Measurements from ENCODE around the gene AQR. TPM values are rescaled to one million over a fixed set of nuclear protein-coding genes. Genes with fewer than 3 reads are reported as not detected.

The AQR gene
- total RNA-seq, 1 donor from 2014 or later, result 44.4 TPM

- no peak for DNase-seq (ENCODE audit: low spot score)
- H3K27me3 Mint-ChIP-seq (ENCODE audit: insufficient read depth), result no peaks in the 10 kb centered on the region
- H3K4me3 Mint-ChIP-seq, result no peak overlapping the region
- no peaks in the 10 kb centered on the region for H3K4me1 Mint-ChIP-seq (ENCODE audit: low read depth)
- H3K36me3 Mint-ChIP-seq (ENCODE audit: low read depth), result peaks cover 20% of the 10 kb centered on the region
- no peak overlapping the region for H3K27ac Mint-ChIP-seq
- intact Hi-C loops (cut with micrococcal nuclease), result no loop called here
- no peaks in the 10 kb centered on the region for H3K9me3 Mint-ChIP-seq
Observed at GRCh38 chr15:34853001-34853758, 116.4 kb downstream of the AQR start.

DNA sequence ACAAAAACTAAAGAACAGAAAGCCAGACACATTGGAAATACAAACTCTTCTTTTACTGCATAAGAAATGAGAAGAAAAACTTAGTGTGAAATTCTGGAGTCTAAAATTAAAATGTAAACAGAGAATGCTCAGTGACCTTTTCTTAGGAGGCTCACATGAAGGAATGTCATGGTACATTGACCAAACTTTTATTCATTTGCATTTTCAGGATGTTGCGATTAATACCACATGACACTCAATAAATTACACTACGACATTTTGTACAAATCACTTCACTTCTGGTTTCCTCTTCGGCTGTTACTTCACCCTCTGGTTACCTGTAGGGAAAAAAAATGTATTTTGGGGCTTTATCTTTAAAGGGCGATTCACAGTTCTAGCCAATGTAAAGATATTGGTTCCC is 117.8 kb downstream of the AQR start:
- intact Hi-C loops (cut with micrococcal nuclease), result no loop called here
- Mint-ChIP-seq H3K4me1 (ENCODE audit: low read depth) (no peaks in the 10 kb centered on the region), H3K36me3 (ENCODE audit: low read depth) (peaks cover 15% of the 10 kb centered on the region), H3K9me3 (no peaks in the 10 kb centered on the region), H3K4me3 (no peak overlapping the region), H3K27ac (no peak overlapping the region), H3K27me3 (ENCODE audit: insufficient read depth) (no peaks in the 10 kb centered on the region)
- DNase-seq (ENCODE audit: low spot score), result no peak

DNA sequence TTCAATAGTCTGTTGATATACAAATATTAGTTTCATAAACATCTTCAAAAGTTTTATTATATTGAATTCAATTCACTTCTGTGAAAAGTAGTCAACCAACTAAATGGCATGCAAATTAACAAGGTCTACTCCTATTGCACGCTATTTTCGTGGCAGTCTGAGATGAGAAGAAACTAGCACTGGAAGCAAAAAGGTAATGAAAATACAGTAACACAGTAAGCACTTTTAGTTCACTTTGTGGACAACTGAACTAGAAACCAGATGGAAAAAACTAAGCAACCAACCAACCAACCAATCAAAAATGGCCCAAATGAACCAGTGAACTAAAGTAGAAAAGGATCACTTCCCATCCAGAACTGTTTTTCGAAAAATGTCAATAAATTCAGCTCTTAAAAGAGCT is 118.5 kb downstream of the AQR start:
- no peak for DNase-seq (ENCODE audit: low spot score)
- Mint-ChIP-seq H3K27ac (no peak overlapping the region), H3K4me1 (ENCODE audit: low read depth) (no peaks in the 10 kb centered on the region), H3K27me3 (ENCODE audit: insufficient read depth) (no peaks in the 10 kb centered on the region), H3K36me3 (ENCODE audit: low read depth) (peaks cover 13% of the 10 kb centered on the region), H3K9me3 (no peaks in the 10 kb centered on the region), H3K4me3 (no peak overlapping the region)
- intact Hi-C loops (cut with micrococcal nuclease), result no loop called here

DNA sequence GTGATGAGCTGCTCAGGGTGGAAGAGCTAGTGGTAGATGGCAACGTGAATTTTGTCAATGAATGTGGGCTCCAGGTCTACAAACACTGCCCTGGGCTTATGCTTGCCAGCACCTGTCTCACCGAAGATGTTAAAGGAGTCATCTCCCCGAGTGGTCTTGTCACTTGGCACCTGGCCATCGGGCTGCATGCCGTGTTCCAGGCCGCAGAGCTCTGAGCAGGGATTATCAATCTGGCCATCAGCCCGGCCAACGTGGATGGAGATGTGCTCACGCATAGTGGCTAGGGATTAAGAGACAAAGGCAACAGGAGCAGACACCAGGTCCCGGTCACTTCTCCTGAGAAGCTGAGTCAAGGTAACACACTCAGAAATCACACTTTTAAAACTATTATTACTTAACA is 119.4 kb downstream of the AQR start:
- intact Hi-C loops (cut with micrococcal nuclease), result no loop called here
- Mint-ChIP-seq H3K9me3 (no peaks in the 10 kb centered on the region), H3K36me3 (ENCODE audit: low read depth) (peaks cover 9% of the 10 kb centered on the region), H3K27me3 (ENCODE audit: insufficient read depth) (no peaks in the 10 kb centered on the region), H3K27ac (no peak overlapping the region), H3K4me3 (no peak overlapping the region), H3K4me1 (ENCODE audit: low read depth) (no peaks in the 10 kb centered on the region)
- DNase-seq (ENCODE audit: low spot score), result no peak

GRCh38 chr15:34849364-34849959 is 120.1 kb downstream of the AQR start:
- no peak for DNase-seq (ENCODE audit: low spot score)
- H3K27me3 Mint-ChIP-seq (ENCODE audit: insufficient read depth), result no peaks in the 10 kb centered on the region
- peaks cover 2% of the 10 kb centered on the region for H3K36me3 Mint-ChIP-seq (ENCODE audit: low read depth)
- H3K4me1 Mint-ChIP-seq (ENCODE audit: low read depth), result no peaks in the 10 kb centered on the region
- no peak overlapping the region for H3K4me3 Mint-ChIP-seq
- no peaks in the 10 kb centered on the region for H3K9me3 Mint-ChIP-seq
- H3K27ac Mint-ChIP-seq, result no peak overlapping the region
- intact Hi-C loops (cut with micrococcal nuclease), result no loop called here

DNA sequence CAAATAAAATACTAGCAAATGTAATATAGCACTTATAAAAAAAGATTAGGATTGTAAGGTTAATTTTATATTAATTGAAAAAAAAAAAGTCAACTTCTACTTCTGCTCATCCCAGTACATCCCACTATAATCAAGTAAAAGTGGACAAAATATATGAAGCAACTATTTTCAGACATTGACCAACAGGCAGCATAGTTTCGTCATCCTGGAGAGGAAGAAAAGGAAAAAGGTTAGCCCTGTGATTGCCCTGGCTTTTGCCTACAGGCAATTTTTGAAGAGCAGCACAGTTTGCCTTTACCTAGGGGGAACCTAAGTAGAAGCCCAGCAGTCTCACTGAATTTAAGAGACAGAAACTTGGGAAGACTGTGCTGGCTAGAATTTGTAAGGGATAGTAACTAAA is 121.9 kb downstream of the AQR start:
- Mint-ChIP-seq H3K4me1 (ENCODE audit: low read depth) (no peaks in the 10 kb centered on the region), H3K27ac (no peak overlapping the region), H3K4me3 (no peak overlapping the region), H3K9me3 (no peaks in the 10 kb centered on the region), H3K27me3 (ENCODE audit: insufficient read depth) (no peaks in the 10 kb centered on the region), H3K36me3 (ENCODE audit: low read depth) (no peaks in the 10 kb centered on the region)
- intact Hi-C loops (cut with micrococcal nuclease), result no loop called here
- DNase-seq (ENCODE audit: low spot score), result no peak

- H3K4me1 Mint-ChIP-seq (ENCODE audit: low read depth), result no peaks in the 10 kb centered on the region
- no peak overlapping the region for H3K4me3 Mint-ChIP-seq
- no peaks in the 10 kb centered on the region for H3K36me3 Mint-ChIP-seq (ENCODE audit: low read depth)
- DNase-seq (ENCODE audit: low spot score), result no peak
- no peak overlapping the region for H3K27ac Mint-ChIP-seq
- no peaks in the 10 kb centered on the region for H3K9me3 Mint-ChIP-seq
- H3K27me3 Mint-ChIP-seq (ENCODE audit: insufficient read depth), result no peaks in the 10 kb centered on the region
- intact Hi-C loops (cut with micrococcal nuclease), result no loop called here
Observed at GRCh38 chr15:34841262-34841725, 128.2 kb downstream of the AQR start.

DNA sequence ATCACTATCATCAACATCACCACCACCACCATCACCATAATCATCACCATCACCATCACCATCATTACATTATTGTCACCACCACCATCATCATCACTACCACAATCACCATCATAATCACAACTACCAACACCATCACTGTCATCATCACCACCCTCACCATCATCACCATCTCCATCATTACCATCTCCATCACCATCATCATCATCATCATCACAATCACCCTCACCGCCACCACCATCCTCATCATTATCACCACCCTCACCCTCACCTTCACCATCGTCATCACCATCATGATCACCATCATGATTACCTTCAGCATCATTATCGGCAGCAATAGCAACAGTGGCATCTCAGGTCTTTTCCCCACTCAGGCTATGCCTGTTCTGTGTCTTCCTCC is 131.3 kb downstream of the AQR start:
- Mint-ChIP-seq H3K4me1 (ENCODE audit: low read depth) (no peaks in the 10 kb centered on the region), H3K9me3 (no peaks in the 10 kb centered on the region), H3K4me3 (no peak overlapping the region), H3K27me3 (ENCODE audit: insufficient read depth) (peaks cover 2% of the 10 kb centered on the region), H3K36me3 (ENCODE audit: low read depth) (no peaks in the 10 kb centered on the region), H3K27ac (no peak overlapping the region)
- intact Hi-C loops (cut with micrococcal nuclease), result no loop called here
- no peak for DNase-seq (ENCODE audit: low spot score)

DNA sequence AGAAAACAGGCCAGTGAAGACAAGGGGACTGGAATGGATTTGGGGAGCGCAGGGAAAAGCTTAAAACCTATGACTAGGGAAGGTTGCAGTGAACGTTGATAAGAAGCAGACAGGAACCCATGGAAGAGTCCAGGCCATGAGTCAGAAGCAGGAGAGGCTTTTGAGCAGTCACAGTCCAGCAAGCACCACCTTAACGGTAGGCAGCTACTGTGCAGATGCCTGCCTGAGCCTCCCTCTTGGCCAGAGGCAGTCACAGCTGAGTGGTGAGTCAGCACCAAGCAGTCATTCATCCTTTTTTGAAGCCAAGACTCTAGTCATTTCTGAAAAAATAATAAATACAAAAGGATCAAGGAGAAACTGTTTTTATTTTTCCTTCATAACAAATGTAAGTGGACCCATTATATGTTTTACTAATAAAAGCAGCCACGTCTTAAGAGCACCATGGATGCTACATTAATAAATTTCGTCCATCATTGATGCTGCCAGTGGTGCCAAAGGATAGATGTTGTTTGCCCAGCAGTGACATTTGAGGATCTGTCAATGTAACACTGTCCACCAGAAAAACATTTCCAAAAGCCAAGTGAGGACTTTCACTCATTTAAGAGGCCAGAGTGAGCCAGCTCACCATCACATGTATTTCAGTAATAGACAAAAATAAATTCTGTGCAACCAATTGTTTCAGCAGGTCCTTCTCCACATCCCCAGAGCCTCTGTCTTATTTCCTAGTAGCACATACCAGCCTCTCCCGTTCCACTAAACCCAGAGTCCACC is 132.1 kb downstream of the AQR start:
- no peak overlapping the region for H3K4me3 Mint-ChIP-seq
- DNase-seq (ENCODE audit: low spot score), result no peak
- no peaks in the 10 kb centered on the region for H3K9me3 Mint-ChIP-seq
- H3K4me1 Mint-ChIP-seq (ENCODE audit: low read depth), result no peaks in the 10 kb centered on the region
- H3K27me3 Mint-ChIP-seq (ENCODE audit: insufficient read depth), result peaks cover 2% of the 10 kb centered on the region
- no peak overlapping the region for H3K27ac Mint-ChIP-seq
- no peaks in the 10 kb centered on the region for H3K36me3 Mint-ChIP-seq (ENCODE audit: low read depth)
- intact Hi-C loops (cut with micrococcal nuclease), result no loop called here

DNA sequence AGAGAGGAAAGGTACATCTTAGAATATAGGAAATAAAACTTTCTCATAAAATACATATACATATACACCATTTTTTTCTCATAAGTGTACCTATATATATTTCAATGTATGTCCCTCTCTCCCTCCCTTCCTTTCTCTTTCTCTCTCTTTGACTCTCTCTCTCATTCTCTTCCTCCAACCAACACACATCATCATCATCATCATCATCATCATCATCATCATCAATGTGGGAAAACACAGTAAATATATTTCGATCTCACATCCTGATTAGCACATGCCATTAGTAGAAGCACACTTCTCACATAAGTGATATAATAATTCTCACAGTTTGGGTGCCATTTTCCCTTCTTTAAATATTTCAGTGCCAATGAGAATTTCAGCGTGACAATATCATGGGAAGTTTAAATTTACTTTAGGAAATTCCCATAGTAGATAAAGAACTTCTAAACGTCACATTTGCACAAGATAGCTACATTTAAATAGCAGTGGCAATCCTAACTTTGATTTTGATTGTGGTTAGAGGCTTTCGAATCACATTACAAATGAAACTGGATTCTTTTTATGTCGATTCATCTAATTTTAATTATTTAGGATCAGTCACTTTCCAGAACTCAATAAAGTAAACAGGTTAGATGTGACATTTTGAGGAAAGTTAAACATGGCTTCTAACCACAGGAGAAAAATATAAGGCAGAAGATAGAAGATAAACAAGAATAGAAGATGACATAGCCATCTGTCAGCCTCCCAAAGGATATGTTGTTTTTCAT is 141.2 kb downstream of the AQR start:
- H3K4me1 Mint-ChIP-seq (ENCODE audit: low read depth), result no peaks in the 10 kb centered on the region
- no peak for DNase-seq (ENCODE audit: low spot score)
- no peaks in the 10 kb centered on the region for H3K9me3 Mint-ChIP-seq
- intact Hi-C loops (cut with micrococcal nuclease), result no loop called here
- H3K27me3 Mint-ChIP-seq (ENCODE audit: insufficient read depth), result peaks cover 14% of the 10 kb centered on the region
- no peak overlapping the region for H3K4me3 Mint-ChIP-seq
- no peak overlapping the region for H3K27ac Mint-ChIP-seq
- H3K36me3 Mint-ChIP-seq (ENCODE audit: low read depth), result no peaks in the 10 kb centered on the region

GRCh38 chr15:34821831-34822230 is 147.7 kb downstream of the AQR start:
- no peaks in the 10 kb centered on the region for H3K4me1 Mint-ChIP-seq (ENCODE audit: low read depth)
- no peaks in the 10 kb centered on the region for H3K36me3 Mint-ChIP-seq (ENCODE audit: low read depth)
- peaks cover 12% of the 10 kb centered on the region for H3K27me3 Mint-ChIP-seq (ENCODE audit: insufficient read depth)
- H3K4me3 Mint-ChIP-seq, result no peak overlapping the region
- no peaks in the 10 kb centered on the region for H3K9me3 Mint-ChIP-seq
- intact Hi-C loops (cut with micrococcal nuclease), result no loop called here
- DNase-seq (ENCODE audit: low spot score), result no peak
- no peak overlapping the region for H3K27ac Mint-ChIP-seq

DNA sequence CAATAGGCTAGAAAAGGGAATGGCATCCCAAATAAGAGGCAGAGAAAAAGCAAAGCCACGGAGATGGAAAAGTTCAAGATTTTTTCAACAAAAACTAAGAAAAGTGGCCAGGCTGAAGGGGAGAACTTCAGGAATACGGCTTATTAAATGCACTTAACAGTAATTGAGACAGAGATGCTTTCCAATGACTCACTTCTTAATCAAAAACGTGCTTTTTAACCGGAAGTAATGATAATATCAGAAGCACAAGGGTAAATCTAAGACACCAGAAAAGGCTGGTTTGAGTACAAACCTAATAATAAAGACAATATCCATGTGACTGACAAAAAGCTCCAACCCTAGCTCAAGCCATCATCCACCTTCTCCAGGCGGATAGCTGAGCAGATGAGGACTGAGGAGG is 149.4 kb downstream of the AQR start:
- Mint-ChIP-seq H3K9me3 (no peaks in the 10 kb centered on the region), H3K36me3 (ENCODE audit: low read depth) (no peaks in the 10 kb centered on the region), H3K27me3 (ENCODE audit: insufficient read depth) (peaks cover 14% of the 10 kb centered on the region), H3K27ac (no peak overlapping the region), H3K4me3 (no peak overlapping the region), H3K4me1 (ENCODE audit: low read depth) (no peaks in the 10 kb centered on the region)
- no peak for DNase-seq (ENCODE audit: low spot score)
- intact Hi-C loops (cut with micrococcal nuclease), result no loop called here

GRCh38 chr15:34818526-34818925 is 151.0 kb downstream of the AQR start:
- Mint-ChIP-seq H3K36me3 (ENCODE audit: low read depth) (no peaks in the 10 kb centered on the region), H3K4me3 (no peak overlapping the region), H3K27ac (no peak overlapping the region), H3K4me1 (ENCODE audit: low read depth) (no peaks in the 10 kb centered on the region), H3K27me3 (ENCODE audit: insufficient read depth) (peaks cover 19% of the 10 kb centered on the region), H3K9me3 (no peaks in the 10 kb centered on the region)
- intact Hi-C loops (cut with micrococcal nuclease), result no loop called here
- DNase-seq (ENCODE audit: low spot score), result no peak

Measured in activated T-helper 1 cell treated with anti-CD3 and anti-CD28 coated beads, Interleukin-12 subunit alpha, Interleukin-12 subunit beta, Interleukin-2, Interleukin-4 antibody, amounts not matched to agents 30 ng/mL and 10 ng/mL and 1 ng/mL, durations not matched to agents 14 hours and 24 hours and 36 hours (primary cell).